ENCODE results near the gene MEN1. TPM values are rescaled to one million over a fixed set of nuclear protein-coding genes. Genes with fewer than 3 reads are reported as not detected.

The MEN1 gene
- polyA plus RNA-seq, 1 donor (not counting 4 experiments of a cell fraction or from before 2014, with no cell fraction given): 14.2 TPM

- Histone ChIP-seq H3K79me2 (ENCODE audit: control insufficient read depth, insufficient read depth, low read length) (no peaks in the 10 kb centered on the region), H3K9me3 (ENCODE audit: control insufficient read depth, low read depth, low read length) (no peaks in the 10 kb centered on the region), H2AFZ (ENCODE audit: control insufficient read depth, low read length) (no peak overlapping the region), H3K4me2 (ENCODE audit: control insufficient read depth, extremely low read depth, insufficient read depth, low read depth, low read length) (no peak overlapping the region), H3K4me3 (ENCODE audit: control insufficient read depth in 2 of 3, extremely low read depth in 1 of 3, insufficient read depth in 2 of 3, low read depth in 1 of 3, low read length in 3 of 3) (no peak overlapping the region), H3K27ac (ENCODE audit: control insufficient read depth, insufficient read depth, low read length) (no peak overlapping the region), H3K9ac (ENCODE audit: control insufficient read depth, extremely low read depth, insufficient read depth, low read length) (no peak overlapping the region), H3K4me1 (ENCODE audit: control insufficient read depth, extremely low read depth, insufficient read depth, low read length) (no peaks in the 10 kb centered on the region), H4K20me1 (ENCODE audit: control insufficient read depth, extremely low read depth, insufficient read depth, low read length) (no peaks in the 10 kb centered on the region), H3K9me1 (ENCODE audit: control insufficient read depth, extremely low read depth, insufficient read depth, low read length) (no peaks in the 10 kb centered on the region), H3K27me3 (ENCODE audit: control insufficient read depth, extremely low read depth, insufficient read depth, low read length) (no peaks in the 10 kb centered on the region), H3K36me3 (ENCODE audit: control insufficient read depth in 2 of 2, extremely low read depth in 1 of 2, insufficient read depth in 2 of 2, low read length in 2 of 2) (peaks cover 18 to 58% of the 10 kb centered on the region in 2 experiments)
- FAIRE-seq (no peak), DNase-seq (ENCODE audit: low read depth, low spot score) (no peak)
- no peak for TF ChIP-seq EZH2 (IDR thresholded peaks at IDR 0.05; ENCODE audit: low read length)
- no peak for TF ChIP-seq CTCF (optimal IDR thresholded peaks at IDR 0.05 in 1 of 3, IDR thresholded peaks at IDR 0.05 in 1 of 3, conservative IDR thresholded peaks at IDR 0.05 in 1 of 3; ENCODE audit: extremely low read depth in 1 of 3, insufficient read depth in 2 of 3, low read length in 3 of 3)
- dilution Hi-C loops (cut with MboI; ENCODE audit: extremely low pct_ligation_motif_present, low sequenced_read_pairs): no loop called here
These were observed 19.3 kb upstream of the MEN1 start for GRCh38 chr11:64829536-64830251.

GRCh38 chr11:64827451-64827839 is 17.1 kb upstream of the MEN1 start:
- peaks cover 14 to 45% of the 10 kb centered on the region in 2 experiments for H3K36me3 ChIP-seq (ENCODE audit: control insufficient read depth in 2 of 2, extremely low read depth in 1 of 2, insufficient read depth in 2 of 2, low read length in 2 of 2)
- DNase-seq (ENCODE audit: low read depth, low spot score) (no peak), FAIRE-seq (no peak)
- TF ChIP-seq CTCF (optimal IDR thresholded peaks at IDR 0.05 in 1 of 3, IDR thresholded peaks at IDR 0.05 in 1 of 3, conservative IDR thresholded peaks at IDR 0.05 in 1 of 3; ENCODE audit: extremely low read depth in 1 of 3, insufficient read depth in 2 of 3, low read length in 3 of 3) (no peak), EZH2 (IDR thresholded peaks at IDR 0.05; ENCODE audit: low read length) (no peak)
- H3K27me3 ChIP-seq (ENCODE audit: control insufficient read depth, extremely low read depth, insufficient read depth, low read length): no peaks in the 10 kb centered on the region
- H3K27ac ChIP-seq (ENCODE audit: control insufficient read depth, insufficient read depth, low read length): no peak overlapping the region
- no peaks in the 10 kb centered on the region for H3K79me2 ChIP-seq (ENCODE audit: control insufficient read depth, insufficient read depth, low read length)
- dilution Hi-C loops (cut with MboI; ENCODE audit: extremely low pct_ligation_motif_present, low sequenced_read_pairs): no loop called here
- H2AFZ ChIP-seq (ENCODE audit: control insufficient read depth, low read length): no peak overlapping the region
- no peak overlapping the region for H3K4me3 ChIP-seq (ENCODE audit: control insufficient read depth in 2 of 3, extremely low read depth in 1 of 3, insufficient read depth in 2 of 3, low read depth in 1 of 3, low read length in 3 of 3)
- no peaks in the 10 kb centered on the region for H3K4me1 ChIP-seq (ENCODE audit: control insufficient read depth, extremely low read depth, insufficient read depth, low read length)
- no peaks in the 10 kb centered on the region for H3K9me1 ChIP-seq (ENCODE audit: control insufficient read depth, extremely low read depth, insufficient read depth, low read length)
- no peaks in the 10 kb centered on the region for H3K9me3 ChIP-seq (ENCODE audit: control insufficient read depth, low read depth, low read length)
- H4K20me1 ChIP-seq (ENCODE audit: control insufficient read depth, extremely low read depth, insufficient read depth, low read length): no peaks in the 10 kb centered on the region
- no peak overlapping the region for H3K9ac ChIP-seq (ENCODE audit: control insufficient read depth, extremely low read depth, insufficient read depth, low read length)
- H3K4me2 ChIP-seq (ENCODE audit: control insufficient read depth, extremely low read depth, insufficient read depth, low read depth, low read length): no peak overlapping the region

Data from keratinocyte (primary cell).